GM15510 (cell line): ENCODE results near the gene VEGFD.

Experiments
- POLR2A ChIP-seq: IDR thresholded peaks from 3 replicates; pipeline ENCODE4 v1.6.1; 2011; ENCODE audit warnings: borderline replicate concordance; ENCODE audit not compliant: insufficient read length; ENCODE audit errors: extremely low read depth

The VEGFD gene

DNA sequence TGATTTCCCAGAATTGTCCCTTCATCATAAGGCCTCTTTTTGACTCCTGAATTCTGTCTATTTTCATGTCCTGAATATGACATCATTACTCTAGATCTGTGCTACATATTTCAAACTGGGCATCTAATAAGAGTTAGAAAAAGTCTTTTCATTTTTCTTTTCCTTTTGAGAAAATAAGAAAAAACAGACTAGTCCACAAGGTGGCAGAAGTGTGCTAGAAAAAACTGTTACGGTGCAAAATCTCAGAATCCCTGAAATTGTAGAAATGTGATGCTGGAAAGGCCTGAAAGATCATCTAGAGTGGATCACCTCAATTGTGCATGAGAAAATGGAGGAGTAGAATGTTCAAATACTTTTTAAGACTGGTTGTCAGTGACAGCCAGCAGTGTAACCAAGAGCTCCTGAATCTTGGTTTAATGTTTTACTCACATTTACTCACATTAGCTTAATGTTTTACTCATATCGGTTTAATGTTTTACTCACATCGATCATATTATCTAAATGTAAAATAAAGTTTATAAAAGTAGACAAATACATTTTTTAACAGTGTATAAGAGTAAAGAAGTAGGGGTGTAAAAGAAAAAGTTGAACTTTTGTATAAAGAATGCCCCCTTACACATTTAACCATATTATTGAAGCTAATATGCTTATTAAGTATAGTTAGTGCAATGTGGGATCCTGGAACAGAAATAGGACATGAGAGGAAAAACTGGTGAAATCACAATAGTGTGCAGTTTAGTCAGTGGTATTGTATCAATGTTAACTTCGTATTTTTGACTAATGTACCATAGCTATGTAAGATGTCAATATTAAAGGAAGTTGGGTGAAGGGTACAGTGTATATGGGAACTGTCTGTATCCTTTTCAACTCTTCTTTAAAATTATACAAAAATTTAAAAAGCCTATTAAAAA is 84.0 kb downstream of the VEGFD start:
- no peak for TF ChIP-seq POLR2A

DNA sequence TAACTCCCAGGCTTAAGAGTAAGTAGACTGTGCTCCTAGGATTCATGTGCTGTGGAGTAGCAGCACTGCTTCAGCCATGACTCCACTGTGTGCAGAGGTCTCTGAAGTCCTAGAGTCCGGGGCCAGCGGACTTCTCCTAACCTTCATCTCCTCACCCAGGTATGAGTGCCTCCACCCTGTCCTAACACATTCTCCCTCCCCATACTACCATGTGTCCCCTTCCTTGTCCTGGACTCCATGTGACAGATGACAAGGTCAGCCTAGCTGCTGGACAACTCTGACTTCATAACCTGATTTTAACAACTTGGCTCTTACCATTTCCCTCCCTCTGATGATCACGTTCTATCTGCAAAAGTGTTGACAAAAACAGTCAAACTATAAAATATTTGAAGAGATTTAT is 85.4 kb downstream of the VEGFD start:
- no peak for TF ChIP-seq POLR2A

DNA sequence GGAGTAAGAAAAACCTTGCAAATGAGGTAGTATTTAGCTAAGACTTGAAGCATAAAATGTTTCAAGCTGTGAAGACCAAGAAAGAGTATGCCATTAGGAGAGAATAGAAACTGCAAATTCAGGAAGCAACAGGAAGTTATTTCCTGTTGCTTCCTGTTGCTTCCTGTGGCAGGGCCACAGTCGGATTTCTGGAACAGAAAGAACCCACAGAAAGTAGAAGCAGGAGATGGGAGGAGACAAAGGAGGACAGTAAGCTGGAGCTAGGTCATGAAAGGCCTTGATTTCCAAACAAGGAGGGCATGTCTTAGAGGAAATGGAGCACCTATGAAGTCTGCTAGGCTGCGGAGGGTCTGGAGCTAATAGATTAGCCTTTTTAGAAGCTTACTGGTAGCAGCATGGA is 86.0 kb downstream of the VEGFD start:
- TF ChIP-seq POLR2A = no peak
